T1000 (cell line): ENCODE data around the gene PACS1.

ENCODE experiments used
- DNase-seq: peaks from one replicate; lab custom pipeline; 2025; ENCODE audit warnings: mixed read lengths; lab: John Stamatoyannopoulos, UW

PACS1 gene

GRCh38 chr11:66142370-66143263, 72.5 kb downstream of the PACS1 start:
- DNase-seq = no peak

- no peak for DNase-seq
Measured at GRCh38 chr11:66143264-66143566, 73.1 kb downstream of the PACS1 start.

DNA sequence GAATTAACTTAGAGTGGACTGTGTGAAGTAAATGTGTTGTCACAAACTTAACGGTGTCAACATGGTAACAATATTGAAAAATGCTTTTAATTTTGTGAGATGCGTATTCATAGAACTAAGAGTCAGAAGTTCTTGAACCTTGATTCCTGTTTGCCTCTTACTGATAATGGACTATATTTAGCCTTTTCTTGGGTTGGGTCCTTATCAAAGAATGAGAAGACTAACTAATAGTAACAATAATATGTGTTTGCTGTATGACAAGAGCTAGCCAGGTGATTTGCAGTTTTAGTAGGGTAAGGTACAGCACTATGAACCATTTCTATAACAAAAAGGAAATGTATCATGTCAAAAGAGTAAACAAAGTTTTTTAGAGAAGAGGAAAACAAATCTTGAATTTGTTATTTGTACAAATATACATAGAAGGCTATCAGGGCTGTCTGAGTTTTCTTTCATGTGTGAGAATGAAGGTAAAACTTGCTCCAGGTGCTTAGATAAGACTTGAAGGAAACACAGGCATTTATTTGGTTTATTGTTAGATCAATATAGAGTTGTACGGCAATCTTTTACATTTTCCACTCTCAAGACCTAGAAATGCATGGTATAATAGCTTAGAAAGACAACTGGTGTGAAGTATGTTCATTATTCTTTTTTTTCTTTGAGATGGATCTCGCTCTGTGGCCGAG, 74.1 kb downstream of the PACS1 start:
- DNase-seq = no peak

DNA sequence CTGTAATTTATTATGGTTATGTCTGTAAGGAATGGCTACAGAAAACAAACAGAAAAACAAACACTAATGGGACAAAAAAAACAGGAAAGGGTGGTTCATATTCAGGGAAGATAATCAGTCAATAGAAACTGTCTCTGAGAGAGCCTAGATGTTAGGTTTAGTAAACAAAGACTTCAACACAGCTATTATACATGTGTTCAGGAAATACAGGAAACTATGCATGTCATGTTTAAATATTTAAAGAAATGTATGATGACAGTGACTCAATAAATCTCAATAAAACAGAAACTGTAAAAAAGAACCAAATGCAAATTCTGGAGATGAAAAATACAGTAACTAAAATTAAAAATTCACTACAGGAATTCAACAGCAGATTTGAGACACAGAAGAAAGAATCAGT, 76.0 kb downstream of the PACS1 start:
- DNase-seq = no peak

- no peak for DNase-seq
Measured at GRCh38 chr11:66146940-66147339, 76.9 kb downstream of the PACS1 start.

DNA sequence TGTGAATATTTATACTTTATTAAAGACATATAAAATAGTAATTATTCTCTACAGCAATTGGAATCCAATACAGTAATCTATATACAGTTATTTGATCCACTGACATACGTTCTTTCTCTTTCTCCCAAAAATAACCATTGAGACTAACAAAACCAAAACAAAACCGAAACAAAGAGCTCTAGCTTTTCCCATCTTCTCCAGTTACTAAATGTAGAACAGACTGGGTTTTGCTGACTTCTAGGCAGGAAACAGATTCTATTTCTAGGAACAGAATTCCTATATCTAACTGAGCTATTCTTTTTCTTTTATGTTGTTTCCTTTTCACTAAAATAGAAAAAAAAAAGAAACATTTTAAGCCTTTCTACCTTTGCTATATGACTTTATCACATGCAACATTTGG, 80.1 kb downstream of the PACS1 start:
- DNase-seq = no peak

GRCh38 chr11:66150725-66151124, 80.7 kb downstream of the PACS1 start:
- DNase-seq = no peak

DNA sequence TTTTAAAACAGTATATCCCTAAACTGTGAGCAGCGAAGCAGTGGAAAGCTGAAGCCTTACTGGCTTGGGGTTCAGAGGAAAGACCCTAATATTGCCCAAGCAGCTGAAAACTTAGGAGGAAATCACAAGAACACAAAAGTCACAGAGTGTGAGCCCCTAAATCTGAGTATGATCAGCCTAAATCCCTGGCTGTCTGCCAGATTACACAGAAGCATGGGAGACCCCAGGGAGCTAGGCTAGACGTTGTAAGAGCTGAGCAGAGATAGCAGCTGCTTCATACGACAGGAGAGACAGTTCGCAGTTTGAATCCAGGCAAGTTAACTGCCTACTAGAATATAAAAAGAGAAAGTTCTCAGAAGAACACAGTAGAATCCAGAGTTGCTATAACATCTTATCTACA, 81.2 kb downstream of the PACS1 start:
- DNase-seq = no peak

- DNase-seq = no peak
Measured at GRCh38 chr11:66154109-66154508, 84.0 kb downstream of the PACS1 start.

DNA sequence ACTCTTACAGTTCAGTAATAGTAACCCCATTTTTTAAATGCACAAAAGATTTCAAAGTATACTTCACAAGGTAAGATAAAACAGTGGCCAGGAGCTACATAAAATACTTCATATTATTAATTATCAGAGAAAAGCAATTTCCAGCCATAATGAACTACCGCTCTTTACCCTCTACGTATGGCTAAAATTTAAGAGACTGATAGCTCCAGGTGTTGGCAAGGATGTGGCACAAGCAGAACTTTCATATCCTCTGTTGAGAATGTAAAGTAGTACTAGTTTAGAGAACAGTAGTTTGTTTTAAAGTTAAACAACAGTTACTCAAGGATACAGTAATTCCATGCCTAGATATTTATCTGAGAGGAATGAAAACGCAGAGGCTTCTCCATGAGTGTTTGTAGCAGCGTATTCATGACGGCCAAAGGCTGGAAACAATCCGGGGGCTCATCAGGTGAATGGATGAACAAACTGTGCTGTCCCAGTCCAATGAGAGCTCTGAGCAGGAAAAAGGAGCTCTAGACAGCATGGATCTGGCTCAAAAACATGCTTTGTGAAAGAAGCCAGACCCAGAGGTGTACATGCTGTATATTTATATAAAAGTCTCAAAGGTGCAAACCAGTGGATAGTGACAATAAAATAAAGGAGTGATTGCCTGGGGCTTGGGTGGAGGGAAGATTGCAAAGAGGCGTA, 85.5 kb downstream of the PACS1 start:
- DNase-seq = no peak

- no peak for DNase-seq
Measured at GRCh38 chr11:66157182-66157864, 87.3 kb downstream of the PACS1 start.

GRCh38 chr11:66158156-66158555, 88.1 kb downstream of the PACS1 start:
- no peak for DNase-seq

DNA sequence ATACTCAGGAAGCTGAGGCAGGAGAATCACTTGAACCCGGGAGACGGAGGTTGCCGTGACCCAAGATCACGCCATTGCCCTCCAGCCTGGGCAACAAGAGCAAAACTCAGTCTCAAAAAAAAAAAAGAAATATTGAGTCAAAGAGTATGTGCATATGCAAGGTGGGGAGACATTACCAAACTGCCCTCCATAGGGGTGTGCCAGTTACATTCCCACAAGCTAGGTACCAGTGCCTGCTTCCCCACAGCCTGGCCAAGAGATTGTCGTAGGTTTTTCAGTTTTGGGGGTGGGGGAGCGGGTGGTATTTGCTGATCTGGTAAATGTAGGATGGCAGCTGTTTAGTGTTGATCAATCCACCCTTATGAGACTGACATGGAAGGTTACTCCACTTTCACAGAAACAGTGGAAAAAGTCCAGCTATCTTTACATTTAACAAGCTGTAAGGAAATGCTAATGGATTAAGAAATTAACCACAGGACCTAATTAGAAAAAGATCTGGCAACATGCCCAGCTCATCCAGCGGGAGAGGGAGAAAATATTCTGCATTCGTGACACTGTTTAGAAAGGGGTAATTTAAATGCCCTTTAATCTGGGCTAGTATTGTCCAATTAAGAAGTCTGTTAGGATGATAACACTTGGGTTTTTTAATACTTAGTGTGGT, 89.4 kb downstream of the PACS1 start:
- no peak for DNase-seq

GRCh38 chr11:66160709-66161108, 90.6 kb downstream of the PACS1 start:
- DNase-seq = no peak

DNA sequence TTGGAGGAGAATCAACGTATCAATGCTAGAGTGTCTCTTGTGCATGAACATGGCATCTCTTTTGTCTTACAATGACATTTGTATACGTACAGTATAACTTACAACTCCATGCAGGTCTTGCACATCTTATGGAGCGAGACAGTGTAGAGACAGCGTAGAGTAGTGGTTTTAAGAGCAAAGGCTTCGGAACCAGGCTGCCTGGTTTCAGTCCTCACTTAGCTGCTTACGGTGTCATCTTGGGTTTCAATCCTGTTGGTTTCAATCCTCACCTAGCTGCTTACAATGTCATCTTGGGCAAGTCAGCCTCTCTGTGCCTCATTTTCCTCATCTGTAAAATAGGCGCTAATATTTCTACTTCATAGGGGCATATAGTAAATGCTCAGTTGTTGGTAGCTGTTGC, 98.2 kb downstream of the PACS1 start:
- no peak for DNase-seq

- DNase-seq = no peak
Measured at GRCh38 chr11:66172146-66172545, 102.1 kb downstream of the PACS1 start.

DNA sequence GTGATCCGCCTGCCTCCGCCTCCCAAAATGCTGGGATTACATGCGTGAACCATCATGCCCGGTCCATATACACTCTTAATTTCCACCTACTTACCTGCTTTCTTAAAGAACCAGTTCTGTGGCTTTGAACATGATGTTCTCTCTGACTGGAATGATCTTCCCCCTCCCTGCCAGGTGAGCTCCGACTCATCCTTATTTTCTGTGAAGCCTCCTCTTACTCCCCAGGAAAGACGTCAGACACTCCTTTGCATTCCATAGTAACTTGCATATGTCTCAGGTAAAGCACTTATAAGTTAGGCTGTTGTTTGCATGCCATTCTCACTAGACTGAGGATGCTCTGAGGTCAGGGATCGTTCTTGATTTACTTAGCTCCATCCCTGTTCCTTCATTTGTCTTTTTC, 106.6 kb downstream of the PACS1 start:
- no peak for DNase-seq

DNA sequence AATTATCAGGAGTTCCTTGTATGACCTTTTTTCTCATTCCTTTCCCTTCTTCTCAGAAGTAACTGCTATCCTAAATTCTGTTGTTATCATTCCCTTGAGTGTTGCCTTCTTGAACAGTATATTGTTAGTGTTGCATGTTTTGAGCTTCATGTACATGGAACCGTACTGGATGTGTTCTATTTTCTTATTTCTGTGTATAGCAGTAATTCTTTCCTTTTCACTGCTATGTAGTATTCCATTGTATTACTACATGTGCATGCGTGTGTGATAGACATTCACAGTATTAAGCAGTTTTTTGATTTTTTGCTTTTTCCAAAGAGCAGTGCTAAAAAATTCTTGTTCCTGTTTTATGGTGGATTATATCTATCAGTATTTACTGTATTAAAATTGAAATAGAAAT, 108.1 kb downstream of the PACS1 start:
- DNase-seq = no peak

DNA sequence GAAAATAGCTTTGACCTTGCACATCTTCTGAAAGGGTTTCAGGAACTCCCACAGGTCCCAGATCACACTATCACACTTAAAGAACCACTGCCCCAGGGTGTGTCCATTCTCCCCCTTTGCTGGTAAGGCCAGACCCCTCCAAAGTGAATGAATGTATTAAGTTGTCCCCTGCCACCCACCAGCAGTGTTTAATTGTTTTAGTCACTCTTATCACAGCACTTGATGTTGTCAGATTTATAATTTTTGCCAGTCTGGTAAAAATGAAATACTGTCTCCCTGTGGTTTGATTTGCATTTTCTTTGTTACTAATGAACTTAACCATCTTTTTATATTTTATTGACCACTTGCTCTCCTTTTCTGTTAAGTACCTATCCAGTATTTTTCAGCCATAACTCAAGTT, 108.8 kb downstream of the PACS1 start:
- DNase-seq = no peak

- DNase-seq = no peak
Measured at GRCh38 chr11:66181632-66182315, 111.7 kb downstream of the PACS1 start.

DNA sequence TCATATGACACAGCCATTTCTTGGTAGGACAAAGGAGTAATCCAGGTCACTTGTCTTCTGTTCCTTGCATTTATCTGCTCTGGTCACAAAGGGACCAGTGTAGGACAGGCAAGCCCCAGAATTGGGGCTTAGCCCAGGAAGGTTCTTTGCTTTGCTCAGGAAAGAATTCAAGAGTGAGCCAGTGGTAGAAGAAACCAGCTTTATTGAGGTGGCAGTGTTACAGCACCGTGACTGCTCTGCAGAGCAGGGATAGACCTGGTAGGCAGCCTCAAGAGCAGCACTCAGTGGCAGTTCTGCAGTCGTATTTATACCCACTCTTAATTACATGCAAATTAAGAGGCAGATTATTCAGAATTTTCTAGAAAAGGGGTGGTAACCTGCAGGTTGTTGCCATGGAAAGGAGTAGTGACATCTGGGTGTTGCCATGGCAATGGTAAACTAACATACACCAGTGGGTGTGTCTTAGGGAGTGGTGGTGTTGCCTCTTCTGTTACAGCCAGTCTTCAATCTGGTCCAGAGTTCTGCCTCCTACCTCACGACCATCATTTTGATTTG, 113.5 kb downstream of the PACS1 start:
- DNase-seq = no peak
